WTC11 (cell line): ENCODE data around the gene DUS1L. TPM values are rescaled to one million over a fixed set of nuclear protein-coding genes. Genes with fewer than 3 reads are reported as not detected.
A peak's percentile ranks its signal among the peaks of the same experiment; 100 is the strongest.
"Not testable (repeated sequence)": the region's sequence is repeated elsewhere in the genome, so short reads cannot be mapped to it uniquely, and the experiment has no call there.

ENCODE experiments used
- ATAC-seq: fragments of 200-7000 bp; cut with Tn5 transposase; 2 replicates; pipeline ENCODE4 v1.10.0; 2021; ENCODE audit warnings: mild to moderate bottlenecking, moderate library complexity
- CTCF ChIA-PET: fragments of 300-600 bp; sonication (Branson Sonifier 250); formaldehyde crosslinking; loops from one replicate; lab custom pipeline; 2021; ENCODE audit warnings: antibody characterized with exemption; lab: Charles Lee
- POLR2A ChIA-PET: fragments of 350-600 bp; sonication (Branson Sonifier 250); formaldehyde crosslinking; loops from one replicate; lab custom pipeline; 2021; ENCODE audit warnings: antibody characterized with exemption; lab: Charles Lee
- DNase-seq: peaks from one replicate; pipeline ENCODE4 v3.0.0; 2021; ENCODE audit warnings: low spot score
- H3K27ac Mint-ChIP-seq: 2 replicates; pipeline ENCODE4 v1.8.0; 2021; ENCODE audit warnings: mixed read lengths
- H3K27me3 Mint-ChIP-seq: 2 replicates; pipeline ENCODE4 v1.8.0; 2021; ENCODE audit warnings: low read depth, mild to moderate bottlenecking, moderate library complexity, mixed read lengths
- H3K36me3 Mint-ChIP-seq: 2 replicates; pipeline ENCODE4 v1.8.0; 2021; ENCODE audit warnings: mixed read lengths
- H3K4me1 Mint-ChIP-seq: 2 replicates; pipeline ENCODE4 v1.8.0; 2022; ENCODE audit warnings: mixed read lengths
- H3K4me3 Mint-ChIP-seq: 2 replicates; pipeline ENCODE4 v1.8.0; 2021; ENCODE audit warnings: mild to moderate bottlenecking, moderate library complexity, mixed read lengths
- H3K9me3 Mint-ChIP-seq: 2 replicates; pipeline ENCODE4 v1.8.0; 2021; ENCODE audit warnings: mixed read lengths
- AR ChIP-seq: fragments of 250-450 bp; sonication (Bioruptor Pico); IDR thresholded peaks from 2 replicates; pipeline ENCODE4 v1.9.0; 2021; ENCODE audit warnings: mild to moderate bottlenecking
- ARID4B ChIP-seq: sonication (generic); formaldehyde crosslinking; IDR thresholded peaks from 2 replicates; pipeline ENCODE4 v1.8.0; 2023; ENCODE audit warnings: missing genetic modification reagents, mild to moderate bottlenecking, borderline replicate concordance
- ATF1 ChIP-seq: sonication (generic); formaldehyde crosslinking; IDR thresholded peaks from 2 replicates; pipeline ENCODE4 v1.8.1; 2023; ENCODE audit warnings: mild to moderate bottlenecking, moderate library complexity, missing genetic modification reagents
- CBFB ChIP-seq: sonication (generic); formaldehyde crosslinking; IDR thresholded peaks from 2 replicates; pipeline ENCODE4 v1.8.1; 2022; ENCODE audit warnings: mild to moderate bottlenecking, low read depth, missing genetic modification reagents
- FOXP1 ChIP-seq: sonication (generic); formaldehyde crosslinking; IDR thresholded peaks from 2 replicates; pipeline ENCODE4 v1.8.0; 2022; ENCODE audit warnings: missing genetic modification reagents, mild to moderate bottlenecking, moderate library complexity, borderline replicate concordance
- GABPB1 ChIP-seq: sonication (generic); formaldehyde crosslinking; IDR thresholded peaks from 2 replicates; pipeline ENCODE4 v1.8.1; 2023; ENCODE audit warnings: mild to moderate bottlenecking, missing genetic modification reagents
- GRHL2 ChIP-seq: fragments of 250-450 bp; sonication (Bioruptor Pico); IDR thresholded peaks from 2 replicates; pipeline ENCODE4 v1.8.0; 2022; ENCODE audit warnings: mild to moderate bottlenecking, moderate library complexity; ENCODE audit not compliant: insufficient replicate concordance, severe bottlenecking
- HMGXB4 ChIP-seq: sonication (generic); formaldehyde crosslinking; IDR thresholded peaks from 2 replicates; pipeline ENCODE4 v1.8.1; 2023; ENCODE audit warnings: mild to moderate bottlenecking, moderate library complexity, missing genetic modification reagents
- JAZF1 ChIP-seq: fragments of 250-450 bp; sonication (Bioruptor Pico); IDR thresholded peaks from 2 replicates; pipeline ENCODE4 v1.9.0; 2021; ENCODE audit warnings: moderate library complexity, mild to moderate bottlenecking, inconsistent platforms
- MAX ChIP-seq: sonication (generic); formaldehyde crosslinking; IDR thresholded peaks from 2 replicates; pipeline ENCODE4 v1.8.0; 2022; ENCODE audit warnings: mild to moderate bottlenecking, missing genetic modification reagents
- NFYB ChIP-seq: sonication (generic); formaldehyde crosslinking; conservative IDR thresholded peaks from 2 replicates; pipeline ENCODE4 v1.8.0; 2022; ENCODE audit warnings: low read depth, missing genetic modification reagents
- RELA ChIP-seq: sonication (generic); formaldehyde crosslinking; IDR thresholded peaks from 2 replicates; pipeline ENCODE4 v1.8.1; 2022; ENCODE audit warnings: missing genetic modification reagents, mild to moderate bottlenecking, borderline replicate concordance
- RORB ChIP-seq: fragments of 250-450 bp; sonication (Bioruptor Pico); IDR thresholded peaks from 2 replicates; pipeline ENCODE4 v1.9.0; 2021; ENCODE audit warnings: mild to moderate bottlenecking
- SP1 ChIP-seq: sonication (generic); formaldehyde crosslinking; conservative IDR thresholded peaks from 2 replicates; pipeline ENCODE4 v1.8.1; 2022; ENCODE audit warnings: missing genetic modification reagents
- ZBTB43 ChIP-seq: sonication (generic); formaldehyde crosslinking; IDR thresholded peaks from 2 replicates; pipeline ENCODE4 v1.8.1; 2023; ENCODE audit warnings: mild to moderate bottlenecking, missing genetic modification reagents
- ZNF219 ChIP-seq: sonication (generic); formaldehyde crosslinking; IDR thresholded peaks from 2 replicates; pipeline ENCODE4 v1.8.0; 2023; ENCODE audit warnings: missing genetic modification reagents, mild to moderate bottlenecking, borderline replicate concordance
- ZNF317 ChIP-seq: sonication (generic); formaldehyde crosslinking; IDR thresholded peaks from 2 replicates; pipeline ENCODE4 v1.8.1; 2023; ENCODE audit warnings: low read depth, mild to moderate bottlenecking, moderate library complexity, missing genetic modification reagents, borderline replicate concordance
- total RNA-seq: library from RNA; stranded (reverse); gene quantifications from 3 replicates; pipeline ENCODE4 v1.2.3, GENCODE V29; 2021

Gene DUS1L
- total RNA-seq, 1 experiment from 2014 or later, result 120 TPM

- H3K9me3 Mint-ChIP-seq, H3K27ac Mint-ChIP-seq, DNase-seq, POLR2A ChIA-PET, H3K36me3 Mint-ChIP-seq, ATAC-seq, H3K4me3 Mint-ChIP-seq: not testable (repeated sequence)
- Mint-ChIP-seq H3K27me3 (peaks cover 10% of the 10 kb centered on the region), H3K4me1 (peaks cover 40% of the 10 kb centered on the region)
- CTCF ChIA-PET, result interaction anchor here (0.8 to 2.0 kb wide), 3 partner anchors 8 to 68 kb away, joined by 3 to 16 read pairs (median 3); no protein-coding TSS in a partner anchor
These were observed 26.7 kb downstream of the DUS1L start for GRCh38 chr17:82038796-82039409.

- ATAC-seq (no peak), DNase-seq (no peak)
- Mint-ChIP-seq H3K27ac (peak overlapping the region; percentile 95), H3K9me3 (no peaks in the 10 kb centered on the region), H3K4me3 (peak overlapping the region; percentile 68), H3K27me3 (peaks cover 10% of the 10 kb centered on the region), H3K36me3 (0 out of 2 replicates have a peak, but pooled peaks cover 6% of the 10 kb centered on the region), H3K4me1 (peaks cover 33% of the 10 kb centered on the region)
- ChIA-PET POLR2A (interaction anchor here (0.5 to 1.4 kb wide), 13 partner anchors 12 to 451 kb away, joined by 3 to 11 read pairs (median 5); partner anchors contain the start of genes ARL16, ASPSCR1, CENPX and FASN), CTCF (interaction anchor here (0.6 to 2.0 kb wide), 49 partner anchors 8 to 437 kb away, joined by 3 to 31 read pairs (median 4); partner anchors contain the start of genes ASPSCR1, CENPX, FASN and GPS1)
- no peak for TF ChIP-seq FOXP1 (CRISPR knock-in tag)
- TF ChIP-seq MAX (CRISPR knock-in tag), result no peak
- no peak for TF ChIP-seq JAZF1 (CRISPR knock-in tag)
- TF ChIP-seq ZNF317 (CRISPR knock-in tag), result no peak
- TF ChIP-seq CBFB (CRISPR knock-in tag), result no peak
- no peak for TF ChIP-seq HMGXB4 (CRISPR knock-in tag)
These were observed 27.8 kb downstream of the DUS1L start for GRCh38 chr17:82037889-82038195.

- CTCF ChIA-PET, result interaction anchor here (0.6 to 2.0 kb wide), 50 partner anchors 8 to 436 kb away, joined by 3 to 31 read pairs (median 4); partner anchors contain the start of genes ASPSCR1, CENPX, FASN and GPS1
- POLR2A ChIA-PET, result interaction anchor here (0.5 to 1.4 kb wide), 13 partner anchors 11 to 450 kb away, joined by 3 to 11 read pairs (median 5); partner anchors contain the start of genes ARL16, ASPSCR1, CENPX and FASN
- ATAC-seq (peak; percentile 90), DNase-seq (peak; percentile 99)
- Mint-ChIP-seq H3K4me1 (peaks cover 33% of the 10 kb centered on the region), H3K36me3 (0 out of 2 replicates have a peak, but pooled peaks cover 6% of the 10 kb centered on the region), H3K4me3 (peak within 1 kb of the TSS; percentile 75), H3K27me3 (peaks cover 10% of the 10 kb centered on the region), H3K27ac (peak within 1 kb of the TSS; percentile 95), H3K9me3 (no peaks in the 10 kb centered on the region)
- TF ChIP-seq AR (CRISPR knock-in tag) (no peak), ZNF219 (no peak), RELA (CRISPR knock-in tag) (no peak), GABPB1 (CRISPR knock-in tag) (peak; percentile 64), RORB (CRISPR knock-in tag) (no peak), NFYB (CRISPR knock-in tag) (peak; percentile 88), SP1 (CRISPR knock-in tag) (peak; percentile 94), ARID4B (peak; percentile 75; the same call in 1 of the 2 replicates), ATF1 (CRISPR knock-in tag) (no peak), GRHL2 (CRISPR knock-in tag) (no peak), ZBTB43 (0 out of 2 replicates have a peak, but pooled peaks have one; percentile 26)
These were observed 28.3 kb downstream of the DUS1L start, which contains the start of gene DCXR for GRCh38 chr17:82037092-82037888. DCXR (minus strand) TSS chr17:82037697; CDS start chr17:82037682, 15 bp downstream.
